NCI-H1417 treated with DMSO at 0.1 percent for 48 hours (cell line): Measurements from ENCODE around the gene CA7.
"Not testable (repeated sequence)": the region's sequence is repeated elsewhere in the genome, so short reads cannot be mapped to it uniquely, and the experiment has no call there.

Experiments
- DNase-seq: peaks from one replicate; lab custom pipeline; 2025; lab: John Stamatoyannopoulos, UW

Gene CA7

GRCh38 chr16:66846831-66847230 is 2.6 kb downstream of the CA7 start:
- DNase-seq, result no peak

GRCh38 chr16:66847533-66848067 is 3.4 kb downstream of the CA7 start:
- no peak for DNase-seq

DNA sequence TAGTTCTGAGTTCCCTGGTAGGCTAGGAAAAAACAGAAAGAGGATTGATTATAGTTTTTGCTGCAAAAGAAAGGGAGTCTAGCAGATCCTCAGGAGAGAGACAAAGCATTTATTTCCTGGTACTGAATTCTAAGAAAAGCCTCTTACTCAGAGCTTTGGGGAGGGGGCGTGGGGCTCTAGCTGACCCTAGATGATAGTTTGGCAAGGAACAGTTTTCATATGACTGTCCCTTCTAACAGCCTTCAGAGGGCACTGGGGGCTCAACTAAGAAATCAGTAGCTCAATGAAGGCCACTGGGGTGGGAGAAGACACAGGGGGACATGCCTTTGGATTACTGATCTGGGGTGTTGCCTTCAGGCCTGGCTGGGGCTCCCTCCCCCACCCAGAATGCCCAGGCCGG is 4.0 kb downstream of the CA7 start:
- no peak for DNase-seq

DNA sequence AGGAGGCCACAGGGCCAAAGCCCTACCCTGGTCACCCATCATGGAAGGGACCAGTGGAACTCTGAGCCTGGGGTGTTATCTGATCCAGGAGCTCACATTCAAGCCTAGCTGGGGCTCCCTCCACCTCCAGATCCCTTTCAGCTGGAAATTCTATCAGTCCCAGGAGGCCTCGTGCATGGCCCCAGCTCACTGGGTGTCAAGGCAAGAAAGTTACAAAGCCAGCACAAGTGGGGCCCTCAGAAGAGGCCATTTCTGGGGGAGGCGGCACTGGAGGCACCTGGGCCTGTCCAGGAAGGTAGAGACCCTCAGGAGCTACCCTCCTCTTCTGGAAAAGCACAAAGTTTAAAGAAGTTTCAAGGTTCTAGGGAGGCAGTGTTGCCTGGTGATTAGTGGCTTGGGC is 4.8 kb downstream of the CA7 start:
- DNase-seq, result no peak

DNA sequence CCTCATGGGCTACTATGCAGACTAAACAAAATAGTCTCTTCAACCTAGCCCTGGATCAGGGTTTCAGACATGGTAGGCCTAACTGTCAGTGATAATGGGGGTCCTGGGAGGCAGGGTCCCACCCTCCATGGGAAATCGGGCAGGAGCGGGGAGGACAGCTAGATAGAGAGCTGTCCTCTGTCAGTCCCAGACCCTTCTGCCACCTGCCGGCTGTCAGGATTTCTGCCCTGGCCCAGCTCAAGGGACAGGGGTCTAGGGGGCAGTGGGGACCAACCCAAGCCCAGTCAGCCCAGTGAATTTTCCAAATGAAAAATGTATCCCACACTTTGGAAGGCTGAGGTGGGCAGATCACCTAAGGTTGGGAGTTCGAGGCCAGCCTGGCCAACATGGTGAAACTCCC is 5.3 kb downstream of the CA7 start:
- no peak for DNase-seq

DNA sequence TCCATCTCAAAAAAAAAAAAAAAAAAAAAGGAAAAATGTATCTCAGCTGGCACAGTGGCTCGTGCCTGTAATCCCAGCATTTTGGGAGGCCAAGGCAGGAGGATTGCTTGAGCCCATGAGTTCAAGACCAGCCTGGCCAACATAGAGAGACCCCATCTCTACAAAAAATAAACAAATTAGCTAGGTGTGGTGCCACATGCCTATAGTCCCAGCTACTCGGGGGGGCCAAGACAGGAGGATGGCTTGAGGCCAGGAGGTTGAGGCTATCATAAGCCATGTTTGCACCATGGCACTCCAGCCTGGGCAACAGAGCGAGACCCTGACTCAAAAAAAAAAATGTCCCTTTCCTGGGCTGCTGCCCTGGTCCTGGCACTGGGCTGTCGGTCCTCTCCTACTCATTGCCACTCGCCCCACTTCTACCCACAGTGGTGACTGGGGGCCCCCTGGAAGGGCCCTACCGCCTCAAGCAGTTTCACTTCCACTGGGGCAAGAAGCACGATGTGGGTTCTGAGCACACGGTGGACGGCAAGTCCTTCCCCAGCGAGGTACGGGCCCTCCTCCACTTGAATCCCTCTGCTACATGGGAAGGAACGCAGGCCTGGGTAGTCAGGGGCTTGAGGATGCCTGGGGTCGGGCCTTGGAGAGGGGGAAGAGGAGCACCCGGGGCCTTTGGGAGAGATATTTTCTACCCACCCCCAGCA is 6.1 kb downstream of the CA7 start:
- no peak for DNase-seq

- DNase-seq, result no peak
These were observed 7.2 kb downstream of the CA7 start for GRCh38 chr16:66851166-66851964.

DNA sequence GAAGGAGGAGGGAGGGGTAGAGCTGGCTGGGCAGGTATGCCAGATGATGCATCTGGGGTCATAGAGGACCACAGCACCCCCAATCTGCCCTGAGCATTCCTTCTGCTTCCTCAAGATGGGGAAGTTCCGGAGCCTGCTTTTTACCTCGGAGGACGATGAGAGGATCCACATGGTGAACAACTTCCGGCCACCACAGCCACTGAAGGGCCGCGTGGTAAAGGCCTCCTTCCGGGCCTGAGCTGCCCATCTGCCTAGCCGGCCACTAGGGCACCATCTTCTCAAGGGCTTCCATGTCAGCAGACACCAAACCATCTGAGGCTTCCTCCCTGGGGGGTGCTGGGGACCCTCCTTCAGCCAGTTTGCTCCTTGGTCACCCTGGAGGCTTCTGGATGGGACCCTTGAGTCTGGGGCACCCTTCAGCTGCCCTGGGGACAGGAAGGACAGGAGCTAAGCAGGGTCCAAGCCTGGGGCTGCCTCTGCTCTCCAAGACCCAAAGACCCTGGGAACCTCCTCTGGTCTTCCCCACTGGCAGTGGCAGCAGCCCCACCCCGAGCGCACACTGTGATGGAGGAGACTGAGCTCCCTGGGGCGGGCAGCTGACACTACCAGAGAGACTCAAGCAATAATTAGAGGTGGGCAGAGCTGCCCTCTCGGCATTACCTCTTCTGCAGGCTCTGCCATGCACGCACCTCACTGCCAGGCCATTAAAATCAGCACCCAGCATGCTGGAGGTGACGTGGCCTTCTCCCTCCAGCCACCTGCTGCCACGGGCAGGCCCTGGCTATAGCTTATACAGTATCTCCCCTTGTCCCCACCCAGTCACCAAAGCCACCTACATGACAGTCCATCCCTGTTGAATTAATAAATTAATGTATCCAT is 9.3 kb downstream of the CA7 start:
- DNase-seq, result no peak

DNA sequence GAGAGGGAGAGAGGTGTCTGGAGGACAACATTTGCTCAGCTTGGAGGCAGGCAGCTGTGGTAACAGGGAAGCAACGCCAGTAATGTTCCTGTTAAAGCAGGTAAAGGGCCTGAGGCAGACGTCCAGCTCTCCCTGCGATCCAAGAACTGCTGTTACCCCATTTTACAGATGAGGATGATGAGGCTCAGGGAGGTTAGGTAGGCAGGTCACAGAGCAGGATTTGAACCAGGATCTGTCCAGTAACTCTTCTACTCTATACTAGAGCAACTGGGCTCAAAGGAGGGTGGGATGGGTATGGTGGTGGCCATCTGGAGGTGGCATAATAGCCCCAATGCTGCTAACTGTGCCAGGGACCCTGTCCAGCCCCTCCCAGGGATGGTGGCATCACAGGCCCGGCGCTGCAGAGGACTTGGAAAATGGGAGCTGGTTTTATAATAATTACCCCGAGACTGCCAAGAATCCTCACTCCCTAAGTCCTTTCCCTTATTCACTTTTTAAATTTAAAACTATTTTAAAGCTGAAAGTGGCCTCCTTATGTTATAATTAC is 12.0 kb downstream of the CA7 start:
- DNase-seq, result no peak

DNA sequence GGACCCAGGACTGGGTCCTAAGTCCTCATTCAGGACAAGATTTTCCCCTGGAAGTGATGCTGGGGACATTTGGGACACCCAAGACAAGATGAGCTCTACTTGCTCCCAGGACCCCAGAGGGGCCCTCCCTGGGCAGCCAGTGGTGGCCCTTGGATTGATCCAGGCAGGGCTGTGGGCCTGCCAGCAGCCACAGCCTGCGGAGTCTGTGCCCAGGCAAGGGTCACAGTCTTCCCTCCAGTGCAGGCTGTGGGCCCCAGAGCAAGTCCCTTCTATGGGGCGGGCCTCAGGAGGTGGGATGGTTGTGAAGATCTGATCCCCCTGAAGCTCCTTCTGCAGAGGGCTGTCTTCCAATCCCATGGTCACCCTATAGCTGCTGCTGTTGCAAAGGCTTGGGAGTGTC is 12.6 kb downstream of the CA7 start:
- DNase-seq, result no peak

- DNase-seq, result no peak
These were observed 13.2 kb downstream of the CA7 start for GRCh38 chr16:66857437-66857836.

GRCh38 chr16:66858740-66859396 is 14.7 kb downstream of the CA7 start:
- DNase-seq, result no peak

GRCh38 chr16:66859397-66860068 is 15.3 kb downstream of the CA7 start:
- DNase-seq, result no peak

- DNase-seq, result no peak
These were observed 17.9 kb downstream of the CA7 start for GRCh38 chr16:66862023-66862520.

- no peak for DNase-seq
These were observed 19.5 kb downstream of the CA7 start for GRCh38 chr16:66863707-66864106.

GRCh38 chr16:66869424-66869823 is 25.2 kb downstream of the CA7 start:
- DNase-seq, result no peak

DNA sequence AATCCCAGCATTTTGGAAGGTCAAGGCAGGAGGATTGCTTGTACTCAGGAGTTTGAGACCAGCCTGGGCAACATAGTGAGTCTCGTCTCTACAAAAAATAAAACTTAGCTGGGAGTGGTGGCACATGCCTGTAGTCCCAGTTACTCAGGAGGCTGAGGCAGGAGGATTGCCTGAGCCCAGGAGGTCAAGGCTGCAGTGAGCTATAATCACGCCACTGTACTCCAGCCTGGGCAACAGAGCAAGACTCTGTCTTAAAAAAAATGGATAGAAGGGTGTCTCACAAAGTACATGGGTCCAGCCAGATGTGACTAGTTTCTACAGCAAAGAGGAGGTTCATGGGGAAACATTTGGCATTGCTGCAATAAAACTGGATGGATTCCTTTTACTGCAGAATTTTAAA is 27.1 kb downstream of the CA7 start:
- DNase-seq, result not testable (repeated sequence)

DNA sequence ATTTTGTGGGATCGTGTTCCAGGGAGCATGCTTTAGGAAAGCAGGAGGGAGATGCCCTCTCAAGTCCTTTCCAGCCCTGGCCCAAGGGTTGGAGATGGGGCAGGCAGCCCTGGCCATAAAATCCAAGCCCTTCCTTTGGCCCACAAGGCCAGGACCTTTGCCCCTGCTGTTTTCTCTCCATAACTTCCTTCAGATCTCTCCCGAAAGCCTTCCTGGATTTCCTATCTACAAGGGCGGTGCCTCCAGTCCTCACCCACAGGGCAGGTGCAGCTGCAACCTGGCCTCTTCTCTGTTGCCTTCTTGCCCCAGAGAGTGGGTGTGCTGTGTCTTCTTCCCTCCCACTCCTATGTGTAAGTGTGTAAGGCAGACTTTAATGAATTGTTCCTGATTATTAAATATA is 27.6 kb downstream of the CA7 start:
- DNase-seq, result no peak

- DNase-seq, result no peak
These were observed 28.3 kb downstream of the CA7 start for GRCh38 chr16:66872559-66872942.

DNA sequence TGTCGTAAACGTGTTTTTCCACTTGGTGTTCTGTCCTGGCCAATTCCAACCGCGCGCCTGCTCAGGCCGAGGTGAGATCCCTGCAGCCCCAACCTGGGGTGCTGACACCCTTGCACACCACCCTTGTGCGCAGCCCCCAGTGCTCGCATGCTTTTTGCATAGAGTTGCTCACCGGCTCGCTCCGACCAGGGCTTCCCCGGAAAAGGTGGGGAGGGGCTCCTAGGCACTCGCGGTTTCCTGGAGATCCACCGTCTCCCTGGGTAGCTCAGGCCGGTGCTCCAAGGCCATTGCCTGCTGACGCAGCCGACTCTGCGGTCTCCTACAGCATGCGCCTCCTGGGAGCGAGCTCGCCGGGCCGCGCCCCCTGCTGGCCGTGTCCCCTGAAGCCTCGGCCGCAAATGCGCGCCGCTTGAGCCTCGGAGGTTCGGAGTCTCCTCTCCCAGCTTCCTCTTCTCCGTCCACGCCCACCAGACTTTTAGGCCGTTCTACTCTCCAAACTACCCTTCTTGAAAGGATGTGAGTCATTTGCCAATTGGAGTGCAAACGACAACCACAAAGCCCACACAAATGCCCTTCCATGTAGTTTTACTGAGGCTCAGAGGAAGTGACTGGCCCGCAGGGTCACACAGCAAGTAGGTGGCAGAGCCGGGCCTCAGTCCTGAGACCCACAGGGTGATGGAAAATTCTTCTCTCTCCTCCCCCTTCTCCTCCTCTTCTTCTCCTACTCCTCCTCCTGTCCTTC is 28.9 kb downstream of the CA7 start:
- no peak for DNase-seq
